Measurements from ENCODE around the gene LMBR1. TPM values are rescaled to one million over a fixed set of nuclear protein-coding genes. Genes with fewer than 3 reads are reported as not detected.

The LMBR1 gene
- total and polyA plus RNA-seq, 2 of the 13 experiments (the other 11 are each of a cell fraction or from before 2014, with no cell fraction given) = 20.9 to 39.6 TPM

DNA sequence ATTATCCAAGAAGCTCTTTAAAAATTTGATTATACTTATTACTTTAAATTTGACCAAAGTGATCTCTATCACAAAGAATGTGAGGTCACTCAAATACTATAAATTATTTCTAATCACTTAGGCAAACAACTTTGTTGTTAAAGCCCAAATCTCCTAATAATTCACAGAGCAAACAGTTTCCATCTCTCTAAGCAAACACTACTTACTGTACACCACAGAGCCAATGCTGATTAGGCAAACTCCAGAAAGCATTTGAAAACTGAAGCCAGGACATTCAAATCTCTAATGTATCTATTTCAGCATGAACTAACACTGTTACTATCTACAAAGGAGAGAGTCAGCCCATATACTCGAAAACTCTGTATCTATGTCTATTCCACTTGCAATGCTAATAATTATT, 145.3 kb downstream of the LMBR1 start (continued):
- TF ChIP-seq HES4 (CRISPR knock-in tag; IDR thresholded peaks at IDR 0.05; ENCODE audit: borderline replicate concordance) = no peak
- TF ChIP-seq KLF6 (CRISPR knock-in tag; IDR thresholded peaks at IDR 0.05) = no peak
- no peak for TF ChIP-seq RFX5 (IDR thresholded peaks at IDR 0.05; ENCODE audit: low read depth, low read length)
- TF ChIP-seq, protein P1, sequence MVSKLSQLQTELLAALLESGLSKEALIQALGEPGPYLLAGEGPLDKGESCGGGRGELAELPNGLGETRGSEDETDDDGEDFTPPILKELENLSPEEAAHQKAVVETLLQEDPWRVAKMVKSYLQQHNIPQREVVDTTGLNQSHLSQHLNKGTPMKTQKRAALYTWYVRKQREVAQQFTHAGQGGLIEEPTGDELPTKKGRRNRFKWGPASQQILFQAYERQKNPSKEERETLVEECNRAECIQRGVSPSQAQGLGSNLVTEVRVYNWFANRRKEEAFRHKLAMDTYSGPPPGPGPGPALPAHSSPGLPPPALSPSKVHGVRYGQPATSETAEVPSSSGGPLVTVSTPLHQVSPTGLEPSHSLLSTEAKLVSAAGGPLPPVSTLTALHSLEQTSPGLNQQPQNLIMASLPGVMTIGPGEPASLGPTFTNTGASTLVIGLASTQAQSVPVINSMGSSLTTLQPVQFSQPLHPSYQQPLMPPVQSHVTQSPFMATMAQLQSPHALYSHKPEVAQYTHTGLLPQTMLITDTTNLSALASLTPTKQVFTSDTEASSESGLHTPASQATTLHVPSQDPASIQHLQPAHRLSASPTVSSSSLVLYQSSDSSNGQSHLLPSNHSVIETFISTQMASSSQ (IDR thresholded peaks at IDR 0.05; ENCODE audit: low read depth) = no peak
- TF ChIP-seq, protein P1 (CRISPR knock-in tag; IDR thresholded peaks at IDR 0.05; ENCODE audit: borderline replicate concordance) = peak; percentile 36; the same call in 1 of the 2 replicates
- TF ChIP-seq, protein P2, sequence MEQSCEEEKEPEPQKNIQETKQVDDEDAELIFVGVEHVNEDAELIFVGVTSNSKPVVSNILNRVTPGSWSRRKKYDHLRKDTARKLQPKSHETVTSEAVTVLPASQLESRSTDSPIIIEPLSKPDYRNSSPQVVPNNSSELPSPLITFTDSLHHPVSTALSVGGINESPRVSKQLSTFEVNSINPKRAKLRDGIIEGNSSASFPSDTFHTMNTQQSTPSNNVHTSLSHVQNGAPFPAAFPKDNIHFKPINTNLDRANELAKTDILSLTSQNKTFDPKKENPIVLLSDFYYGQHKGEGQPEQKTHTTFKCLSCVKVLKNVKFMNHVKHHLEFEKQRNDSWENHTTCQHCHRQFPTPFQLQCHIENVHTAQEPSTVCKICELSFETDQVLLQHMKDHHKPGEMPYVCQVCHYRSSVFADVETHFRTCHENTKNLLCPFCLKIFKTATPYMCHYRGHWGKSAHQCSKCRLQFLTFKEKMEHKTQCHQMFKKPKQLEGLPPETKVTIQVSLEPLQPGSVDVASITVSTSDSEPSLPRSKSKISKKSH (CRISPR knock-in tag; IDR thresholded peaks at IDR 0.05; ENCODE audit: borderline replicate concordance) = no peak
- TF ChIP-seq, protein P3, sequence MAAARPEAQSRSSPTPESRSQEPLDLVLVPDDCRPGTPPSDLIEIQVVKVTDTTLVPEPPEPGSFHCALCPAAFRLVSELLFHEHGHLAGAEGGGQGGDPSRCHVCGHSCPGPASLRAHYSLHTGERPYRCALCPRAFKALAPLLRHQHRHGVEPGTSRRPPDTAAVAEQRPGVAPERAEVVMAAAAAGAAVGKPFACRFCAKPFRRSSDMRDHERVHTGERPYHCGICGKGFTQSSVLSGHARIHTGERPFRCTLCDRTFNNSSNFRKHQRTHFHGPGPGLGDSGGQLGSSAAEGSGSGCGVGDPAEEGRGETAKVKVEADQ (CRISPR knock-in tag; IDR thresholded peaks at IDR 0.05; ENCODE audit: borderline replicate concordance) = no peak
- TF ChIP-seq, protein P4, sequence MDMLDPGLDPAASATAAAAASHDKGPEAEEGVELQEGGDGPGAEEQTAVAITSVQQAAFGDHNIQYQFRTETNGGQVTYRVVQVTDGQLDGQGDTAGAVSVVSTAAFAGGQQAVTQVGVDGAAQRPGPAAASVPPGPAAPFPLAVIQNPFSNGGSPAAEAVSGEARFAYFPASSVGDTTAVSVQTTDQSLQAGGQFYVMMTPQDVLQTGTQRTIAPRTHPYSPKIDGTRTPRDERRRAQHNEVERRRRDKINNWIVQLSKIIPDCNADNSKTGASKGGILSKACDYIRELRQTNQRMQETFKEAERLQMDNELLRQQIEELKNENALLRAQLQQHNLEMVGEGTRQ (IDR thresholded peaks at IDR 0.05; ENCODE audit: low read depth, low read length) = no peak
- TF ChIP-seq, protein P4 (CRISPR knock-in tag; IDR thresholded peaks at IDR 0.05; ENCODE audit: borderline replicate concordance) = no peak
- no peak for TF ChIP-seq HNRNPH1 (optimal IDR thresholded peaks at IDR 0.05; ENCODE audit: low read depth, low read length)
- TF ChIP-seq TARDBP (CRISPR knock-in tag; IDR thresholded peaks at IDR 0.05) = peak; percentile 52; the same call in 1 of the 2 replicates
- no peak for TF ChIP-seq EEA1 (CRISPR knock-in tag; IDR thresholded peaks at IDR 0.05; ENCODE audit: borderline replicate concordance)
- peak; percentile 18; the same call in 1 of the 2 replicates for TF ChIP-seq CREM (IDR thresholded peaks at IDR 0.05)
- TF ChIP-seq CREM (CRISPR knock-in tag; IDR thresholded peaks at IDR 0.05) = no peak
- TF ChIP-seq, protein P5, sequence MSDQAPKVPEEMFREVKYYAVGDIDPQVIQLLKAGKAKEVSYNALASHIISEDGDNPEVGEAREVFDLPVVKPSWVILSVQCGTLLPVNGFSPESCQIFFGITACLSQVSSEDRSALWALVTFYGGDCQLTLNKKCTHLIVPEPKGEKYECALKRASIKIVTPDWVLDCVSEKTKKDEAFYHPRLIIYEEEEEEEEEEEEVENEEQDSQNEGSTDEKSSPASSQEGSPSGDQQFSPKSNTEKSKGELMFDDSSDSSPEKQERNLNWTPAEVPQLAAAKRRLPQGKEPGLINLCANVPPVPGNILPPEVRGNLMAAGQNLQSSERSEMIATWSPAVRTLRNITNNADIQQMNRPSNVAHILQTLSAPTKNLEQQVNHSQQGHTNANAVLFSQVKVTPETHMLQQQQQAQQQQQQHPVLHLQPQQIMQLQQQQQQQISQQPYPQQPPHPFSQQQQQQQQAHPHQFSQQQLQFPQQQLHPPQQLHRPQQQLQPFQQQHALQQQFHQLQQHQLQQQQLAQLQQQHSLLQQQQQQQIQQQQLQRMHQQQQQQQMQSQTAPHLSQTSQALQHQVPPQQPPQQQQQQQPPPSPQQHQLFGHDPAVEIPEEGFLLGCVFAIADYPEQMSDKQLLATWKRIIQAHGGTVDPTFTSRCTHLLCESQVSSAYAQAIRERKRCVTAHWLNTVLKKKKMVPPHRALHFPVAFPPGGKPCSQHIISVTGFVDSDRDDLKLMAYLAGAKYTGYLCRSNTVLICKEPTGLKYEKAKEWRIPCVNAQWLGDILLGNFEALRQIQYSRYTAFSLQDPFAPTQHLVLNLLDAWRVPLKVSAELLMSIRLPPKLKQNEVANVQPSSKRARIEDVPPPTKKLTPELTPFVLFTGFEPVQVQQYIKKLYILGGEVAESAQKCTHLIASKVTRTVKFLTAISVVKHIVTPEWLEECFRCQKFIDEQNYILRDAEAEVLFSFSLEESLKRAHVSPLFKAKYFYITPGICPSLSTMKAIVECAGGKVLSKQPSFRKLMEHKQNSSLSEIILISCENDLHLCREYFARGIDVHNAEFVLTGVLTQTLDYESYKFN (CRISPR knock-in tag; conservative IDR thresholded peaks at IDR 0.05) = peak; percentile 42; the same call in 1 of the 2 replicates
- peak; percentile 49; the same call in 1 of the 2 replicates for TF ChIP-seq CEBPG (CRISPR knock-in tag; IDR thresholded peaks at IDR 0.05)
- TF ChIP-seq HMG20A (CRISPR knock-in tag; IDR thresholded peaks at IDR 0.05; ENCODE audit: borderline replicate concordance) = peak; percentile 65; the same call in 1 of the 2 replicates
- TF ChIP-seq GABPB1 (CRISPR knock-in tag; IDR thresholded peaks at IDR 0.05) = no peak
- TF ChIP-seq ZNF331 (CRISPR knock-in tag; IDR thresholded peaks at IDR 0.05) = no peak

Measured in HepG2 (cell line).